PC-9 (cell line): ENCODE measurements around the gene DICER1. TPM values are rescaled to one million over a fixed set of nuclear protein-coding genes. Genes with fewer than 3 reads are reported as not detected.
"Not testable (repeated sequence)": the region's sequence is repeated elsewhere in the genome, so short reads cannot be mapped to it uniquely, and the experiment has no call there.

Experiments used
- BruUV-seq: library from RNA; stranded (reverse); fragments of 400-500 nt; replicated peaks from 2 replicates; lab custom pipeline; 2021; lab: Mats Ljungman, UMichigan
- CTCF ChIA-PET: fragments of 300-600 bp; sonication (Branson Sonifier 250); formaldehyde crosslinking; loops from one replicate; lab custom pipeline; 2022; ENCODE audit warnings: antibody characterized with exemption; lab: Charles Lee
- POLR2A ChIA-PET: fragments of 300-600 bp; sonication (Branson Sonifier 250); formaldehyde crosslinking; loops from one replicate; lab custom pipeline; 2022; ENCODE audit warnings: antibody characterized with exemption; ENCODE audit not compliant: unreplicated experiment; lab: Charles Lee
- DNase-seq, 2 experiments: peaks; one replicate each; pipeline versions ENCODE4 v3.0.0 to v3.0.0-alpha.2; 2015 to 2022; ENCODE audit warnings: mixed read lengths in 1 of 2
- H2AFZ ChIP-seq: fragments of 200-600 bp; sonication (generic); 2 replicates; pipeline ENCODE4 v1.8.1; 2017; ENCODE audit warnings: antibody characterized with exemption
- H3F3A ChIP-seq: fragments of 200-600 bp; sonication (generic); 2 replicates; pipeline ENCODE4 v1.8.1; 2017; ENCODE audit warnings: antibody characterized with exemption, mild to moderate bottlenecking, low read depth; ENCODE audit not compliant: insufficient read depth
- H3K27ac ChIP-seq: fragments of 200-600 bp; sonication (generic); 2 replicates; pipeline ENCODE4 v1.6.1; 2016; ENCODE audit warnings: mixed run types
- H3K27me3 ChIP-seq: fragments of 200-600 bp; sonication (generic); 2 replicates; pipeline ENCODE4 v1.6.1; 2016; ENCODE audit warnings: low read depth, mixed run types; ENCODE audit not compliant: insufficient read depth
- H3K36me3 ChIP-seq: fragments of 200-600 bp; sonication (generic); 2 replicates; pipeline ENCODE4 v1.6.1; 2016; ENCODE audit warnings: low read depth, mixed run types
- H3K4me1 ChIP-seq: fragments of 200-600 bp; sonication (generic); replicated peaks from 2 replicates; pipeline ENCODE4 v1.6.1; 2016; ENCODE audit warnings: mixed run types; ENCODE audit not compliant: insufficient read depth
- H3K4me2 ChIP-seq: fragments of 200-600 bp; sonication (generic); 2 replicates; pipeline ENCODE4 v1.6.1; 2017; ENCODE audit warnings: mixed run types
- H3K4me3 ChIP-seq: fragments of 200-600 bp; sonication (generic); 2 replicates; pipeline ENCODE4 v1.6.1; 2016; ENCODE audit warnings: mixed run types
- H3K79me2 ChIP-seq: fragments of 200-600 bp; sonication (generic); 2 replicates; pipeline ENCODE4 v1.6.1; 2017; ENCODE audit warnings: low read depth, mixed run types
- H3K9me2 ChIP-seq: fragments of 200-600 bp; sonication (generic); 2 replicates; pipeline ENCODE4 v1.8.1; 2017; ENCODE audit warnings: mild to moderate bottlenecking; ENCODE audit not compliant: insufficient read depth
- H3K9me3 ChIP-seq: fragments of 200-600 bp; sonication (generic); 2 replicates; pipeline ENCODE4 v1.8.1; 2016; ENCODE audit warnings: low read depth; ENCODE audit not compliant: insufficient read depth
- H4K20me1 ChIP-seq: fragments of 200-600 bp; sonication (generic); 2 replicates; pipeline ENCODE4 v1.8.1; 2017; ENCODE audit not compliant: insufficient read depth
- EZH2 ChIP-seq: fragments of 200-600 bp; sonication (generic); IDR thresholded peaks from 2 replicates; pipeline ENCODE4 v1.8.0; 2017; ENCODE audit warnings: antibody characterized with exemption, low read depth
- intact Hi-C: fragments of 100-400 bp; cut with micrococcal nuclease; formaldehyde crosslinking; loops from one replicate; pipeline ENCODE4 v1.10.0; 2022; ENCODE audit not compliant: unreplicated experiment
- total RNA-seq: library from RNA; stranded (reverse); gene quantifications from 2 replicates; pipeline ENCODE4 v1.2.3, GENCODE V29; 2021
- TF ChIP-seq, protein P1 (sequence below): fragments of 200-600 bp; sonication (generic); conservative IDR thresholded peaks from 2 replicates; pipeline ENCODE4 v1.6.1; 2017; ENCODE audit warnings: mixed run types, antibody characterized with exemption, mild to moderate bottlenecking, moderate library complexity

Gene DICER1
- total RNA-seq, 1 experiment from 2014 or later = 15.1 TPM

DNA sequence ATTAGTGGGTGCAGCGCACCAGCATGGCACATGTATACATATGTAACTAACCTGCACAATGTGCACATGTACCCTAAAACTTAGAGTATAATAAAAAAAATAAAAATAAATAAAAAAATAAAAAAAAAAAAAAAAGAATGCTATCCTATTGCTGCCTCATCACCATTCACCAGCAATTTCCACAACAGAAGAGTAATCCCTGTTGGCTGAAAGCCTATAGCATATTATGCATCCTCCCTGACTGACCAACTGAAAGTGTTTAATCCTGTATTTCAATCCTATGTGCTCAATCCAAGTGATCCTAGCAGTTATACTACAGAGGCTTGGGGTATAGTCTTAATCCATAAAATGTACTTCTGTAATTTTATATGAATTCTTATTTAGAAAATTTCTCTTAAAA lies 18.5 kb downstream of the DICER1 start:
- Histone ChIP-seq H3K27ac (no peak overlapping the region), H4K20me1 (peaks cover 7% of the 10 kb centered on the region; the same call in 1 of the 2 replicates), H3K9me3 (no peaks in the 10 kb centered on the region), H3K27me3 (no peaks in the 10 kb centered on the region), H3K4me1 (no peaks in the 10 kb centered on the region), H3K4me3 (no peak overlapping the region), H3K79me2 (peaks cover 44% of the 10 kb centered on the region), H3F3A (no peaks in the 10 kb centered on the region), H3K36me3 (no peaks in the 10 kb centered on the region), H2AFZ (no peak overlapping the region), H3K4me2 (no peak overlapping the region), H3K9me2 (no peaks in the 10 kb centered on the region)
- POLR2A ChIA-PET = no interaction called here
- DNase-seq = no peak
- BruUV-seq = no TSS peak
- intact Hi-C loops = no loop called here
- CTCF ChIA-PET = no interaction called here
- TF ChIP-seq, protein P1, sequence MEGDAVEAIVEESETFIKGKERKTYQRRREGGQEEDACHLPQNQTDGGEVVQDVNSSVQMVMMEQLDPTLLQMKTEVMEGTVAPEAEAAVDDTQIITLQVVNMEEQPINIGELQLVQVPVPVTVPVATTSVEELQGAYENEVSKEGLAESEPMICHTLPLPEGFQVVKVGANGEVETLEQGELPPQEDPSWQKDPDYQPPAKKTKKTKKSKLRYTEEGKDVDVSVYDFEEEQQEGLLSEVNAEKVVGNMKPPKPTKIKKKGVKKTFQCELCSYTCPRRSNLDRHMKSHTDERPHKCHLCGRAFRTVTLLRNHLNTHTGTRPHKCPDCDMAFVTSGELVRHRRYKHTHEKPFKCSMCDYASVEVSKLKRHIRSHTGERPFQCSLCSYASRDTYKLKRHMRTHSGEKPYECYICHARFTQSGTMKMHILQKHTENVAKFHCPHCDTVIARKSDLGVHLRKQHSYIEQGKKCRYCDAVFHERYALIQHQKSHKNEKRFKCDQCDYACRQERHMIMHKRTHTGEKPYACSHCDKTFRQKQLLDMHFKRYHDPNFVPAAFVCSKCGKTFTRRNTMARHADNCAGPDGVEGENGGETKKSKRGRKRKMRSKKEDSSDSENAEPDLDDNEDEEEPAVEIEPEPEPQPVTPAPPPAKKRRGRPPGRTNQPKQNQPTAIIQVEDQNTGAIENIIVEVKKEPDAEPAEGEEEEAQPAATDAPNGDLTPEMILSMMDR = no peak
- no peak for TF ChIP-seq EZH2

DNA sequence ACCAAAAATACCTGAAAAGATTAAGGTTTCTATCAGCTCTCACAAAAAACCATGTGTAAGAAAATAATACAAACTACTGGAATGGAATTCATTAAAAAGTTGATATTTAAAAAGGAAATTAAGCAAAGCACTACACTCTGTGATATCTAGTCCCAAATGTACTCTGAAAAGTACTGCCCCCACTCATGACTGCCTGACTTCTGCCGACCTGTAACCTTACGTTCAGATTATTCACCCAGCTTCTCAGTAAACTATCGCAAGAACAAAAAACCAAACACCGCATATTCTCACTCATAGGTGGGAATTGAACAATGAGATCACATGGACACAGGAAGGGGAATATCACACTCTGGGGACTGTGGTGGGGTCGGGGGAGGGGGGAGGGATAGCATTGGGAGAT lies 18.9 kb downstream of the DICER1 start:
- H3K36me3 ChIP-seq, intact Hi-C loops, H3K4me1 ChIP-seq, BruUV-seq, H3K9me2 ChIP-seq, DNase-seq, CTCF ChIA-PET, H3K4me2 ChIP-seq, POLR2A ChIA-PET, H3K9me3 ChIP-seq, H4K20me1 ChIP-seq, H3F3A ChIP-seq, H3K27ac ChIP-seq, H3K27me3 ChIP-seq, H3K4me3 ChIP-seq, H2AFZ ChIP-seq: not testable (repeated sequence)
- peaks cover 41% of the 10 kb centered on the region for H3K79me2 ChIP-seq

DNA sequence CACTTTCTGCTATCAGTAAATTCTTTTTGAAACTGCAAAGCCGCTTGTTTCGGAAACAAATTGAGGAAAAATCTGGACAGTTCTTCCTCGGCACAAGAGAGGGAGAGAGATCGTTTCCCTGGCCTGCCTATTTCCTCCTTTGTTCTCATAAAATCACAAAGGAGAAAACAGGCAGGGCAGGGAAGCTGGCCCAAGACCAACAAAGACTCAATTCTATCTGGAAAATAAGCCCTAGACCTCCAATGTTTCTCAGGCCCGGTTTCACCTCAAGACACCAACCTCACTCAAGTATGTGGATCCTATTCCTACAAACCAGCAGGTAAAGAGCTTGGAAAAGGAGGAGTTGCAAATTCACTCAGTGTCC lies 19.5 kb downstream of the DICER1 start:
- peaks cover 7% of the 10 kb centered on the region; the same call in 1 of the 2 replicates for H4K20me1 ChIP-seq
- H3F3A ChIP-seq = no peaks in the 10 kb centered on the region
- no peak overlapping the region for H2AFZ ChIP-seq
- TF ChIP-seq, protein P1 = no peak
- no peak for TF ChIP-seq EZH2
- H3K4me1 ChIP-seq = no peaks in the 10 kb centered on the region
- BruUV-seq = no TSS peak
- ChIA-PET CTCF (no interaction called here), POLR2A (no interaction called here)
- peaks cover 35% of the 10 kb centered on the region for H3K79me2 ChIP-seq
- H3K27me3 ChIP-seq = no peaks in the 10 kb centered on the region
- no peak overlapping the region for H3K4me2 ChIP-seq
- no peaks in the 10 kb centered on the region for H3K36me3 ChIP-seq
- intact Hi-C loops = no loop called here
- no peak overlapping the region for H3K4me3 ChIP-seq
- no peaks in the 10 kb centered on the region for H3K9me3 ChIP-seq
- H3K27ac ChIP-seq = no peak overlapping the region
- H3K9me2 ChIP-seq = no peaks in the 10 kb centered on the region
- no peak for DNase-seq

DNA sequence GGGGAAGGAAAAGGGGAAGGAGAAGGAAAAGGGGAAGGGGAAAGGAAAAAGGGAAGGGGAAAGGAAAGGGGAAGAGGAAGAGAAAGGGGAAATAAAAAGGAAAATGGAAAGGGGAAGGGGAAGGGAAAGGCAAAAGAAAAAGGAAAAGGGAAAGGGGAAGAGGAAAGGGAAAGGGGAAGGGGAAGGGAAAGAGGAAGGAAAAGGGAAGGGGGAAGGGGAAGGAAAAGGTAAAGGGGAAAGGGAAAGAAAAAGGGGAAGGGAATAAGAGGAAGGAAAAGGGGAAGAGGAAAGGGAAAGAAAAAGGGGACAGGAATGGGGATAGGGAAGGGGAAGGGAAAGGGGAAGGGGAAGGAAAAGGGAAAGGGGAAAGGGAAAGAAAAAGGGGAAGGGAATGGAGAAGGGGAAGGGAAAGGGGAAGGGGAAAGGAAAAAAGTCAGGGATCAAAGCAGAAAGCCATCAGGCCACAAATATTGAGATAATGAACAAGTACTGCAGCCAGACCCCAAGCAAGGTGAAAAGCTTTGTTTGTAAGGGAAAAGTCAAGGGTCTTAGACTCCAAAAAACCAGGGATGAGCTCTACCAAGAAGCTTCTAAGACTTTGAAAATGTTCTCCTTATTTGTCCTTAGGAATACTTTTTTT lies 20.0 kb downstream of the DICER1 start:
- Histone ChIP-seq H3K79me2 (peaks cover 30% of the 10 kb centered on the region; the same call in 1 of the 2 replicates), H3K4me2 (no peak overlapping the region), H3K4me3 (no peak overlapping the region), H3K9me2 (no peaks in the 10 kb centered on the region), H2AFZ (no peak overlapping the region), H3K4me1 (no peaks in the 10 kb centered on the region), H3K27me3 (no peaks in the 10 kb centered on the region), H3F3A (no peaks in the 10 kb centered on the region), H3K9me3 (no peaks in the 10 kb centered on the region), H3K36me3 (0 out of 2 replicates have a peak, but pooled peaks cover 2% of the 10 kb centered on the region), H4K20me1 (peaks cover 7% of the 10 kb centered on the region; the same call in 1 of the 2 replicates), H3K27ac (no peak overlapping the region)
- POLR2A ChIA-PET = no interaction called here
- no peak for DNase-seq
- intact Hi-C loops = no loop called here
- BruUV-seq = no TSS peak
- TF ChIP-seq EZH2 = no peak
- TF ChIP-seq, protein P1 = no peak
- CTCF ChIA-PET = no interaction called here
